ENCODE data around the gene BRPF3. TPM values are rescaled to one million over a fixed set of nuclear protein-coding genes. Genes with fewer than 3 reads are reported as not detected.

Gene BRPF3
- total RNA-seq, 2 experiments from 2014 or later: 15.1 to 20.9 TPM

DNA sequence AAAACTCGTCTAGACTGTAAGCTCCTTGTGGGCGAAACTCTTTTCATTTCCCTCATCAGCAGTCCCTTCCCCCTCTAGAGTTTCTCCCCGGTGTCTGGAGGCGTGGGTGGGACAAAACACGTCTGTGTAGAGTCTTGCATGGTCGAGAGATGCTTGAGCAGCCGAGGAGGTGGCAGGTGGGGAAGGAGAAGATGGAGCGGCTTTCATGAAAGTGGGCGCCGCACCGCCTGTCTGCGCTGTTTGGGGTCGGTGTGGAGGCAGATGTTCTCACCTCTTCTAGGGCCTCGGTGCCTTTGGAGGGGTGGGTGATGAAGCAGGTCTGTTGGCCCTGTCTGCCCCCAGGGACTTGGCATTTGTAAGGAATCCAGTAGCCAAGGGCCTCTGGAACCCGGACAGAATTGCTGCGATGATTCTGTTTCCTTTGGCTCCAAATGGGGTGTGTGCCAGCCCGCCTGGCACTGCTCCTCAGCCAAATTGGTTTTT is 1.2 kb downstream of the BRPF3 start:
- ATAC-seq (no peak), DNase-seq (peak; percentile 35)
- Mint-ChIP-seq H3K4me1 (ENCODE audit: low read depth) (peaks cover 60% of the 10 kb centered on the region), H3K9me3 (peaks cover 3% of the 10 kb centered on the region), H3K27me3 (no peaks in the 10 kb centered on the region), H3K36me3 (ENCODE audit: low read depth) (peaks cover 35% of the 10 kb centered on the region), H3K4me3 (peak overlapping the region; percentile 87), H3K27ac (peak overlapping the region; percentile 94)
- TF ChIP-seq, protein P1, sequence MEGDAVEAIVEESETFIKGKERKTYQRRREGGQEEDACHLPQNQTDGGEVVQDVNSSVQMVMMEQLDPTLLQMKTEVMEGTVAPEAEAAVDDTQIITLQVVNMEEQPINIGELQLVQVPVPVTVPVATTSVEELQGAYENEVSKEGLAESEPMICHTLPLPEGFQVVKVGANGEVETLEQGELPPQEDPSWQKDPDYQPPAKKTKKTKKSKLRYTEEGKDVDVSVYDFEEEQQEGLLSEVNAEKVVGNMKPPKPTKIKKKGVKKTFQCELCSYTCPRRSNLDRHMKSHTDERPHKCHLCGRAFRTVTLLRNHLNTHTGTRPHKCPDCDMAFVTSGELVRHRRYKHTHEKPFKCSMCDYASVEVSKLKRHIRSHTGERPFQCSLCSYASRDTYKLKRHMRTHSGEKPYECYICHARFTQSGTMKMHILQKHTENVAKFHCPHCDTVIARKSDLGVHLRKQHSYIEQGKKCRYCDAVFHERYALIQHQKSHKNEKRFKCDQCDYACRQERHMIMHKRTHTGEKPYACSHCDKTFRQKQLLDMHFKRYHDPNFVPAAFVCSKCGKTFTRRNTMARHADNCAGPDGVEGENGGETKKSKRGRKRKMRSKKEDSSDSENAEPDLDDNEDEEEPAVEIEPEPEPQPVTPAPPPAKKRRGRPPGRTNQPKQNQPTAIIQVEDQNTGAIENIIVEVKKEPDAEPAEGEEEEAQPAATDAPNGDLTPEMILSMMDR (IDR thresholded peaks at IDR 0.05): no peak
- intact Hi-C loops (cut with micrococcal nuclease): loop anchor here (2.0 to 5.0 kb wide), 3 partner anchors 67 to 170 kb away; partner anchors contain the start of genes MAPK13 and MAPK14
- CTCF ChIA-PET: interaction anchor here (0.7 to 2.2 kb wide), 5 partner anchors 26 to 163 kb away, joined by 3 to 10 read pairs (median 4); no protein-coding TSS in a partner anchor
- POLR2A ChIA-PET: interaction anchor here (0.5 to 4.3 kb wide), 6 partner anchors 9 to 324 kb away, joined by 3 to 25 read pairs (median 4); partner anchors contain the start of gene MAPK13

DNA sequence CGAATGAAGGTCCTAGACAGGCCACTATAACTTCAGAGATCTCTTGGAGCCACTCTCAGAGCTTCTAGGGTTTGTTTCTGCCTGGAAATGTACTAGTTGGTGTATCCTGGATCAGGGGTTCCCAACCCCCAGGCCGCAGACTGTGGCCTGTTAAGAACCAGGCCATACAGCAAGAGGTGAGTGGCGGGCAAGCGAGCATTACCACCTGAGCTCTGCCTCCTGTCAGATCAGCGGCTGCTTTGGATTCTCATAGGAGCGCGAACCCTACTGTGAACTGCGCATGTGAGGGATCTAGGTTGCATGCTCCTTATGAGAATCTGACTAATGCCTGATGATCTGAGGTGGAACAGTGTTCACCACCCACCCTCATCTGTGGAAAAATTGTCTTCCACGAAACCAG is 2.4 kb downstream of the BRPF3 start:
- intact Hi-C loops (cut with micrococcal nuclease): loop anchor here (5.0 kb wide), 2 partner anchors 77 to 172 kb away; partner anchors contain the start of gene MAPK14
- H3K9me3 Mint-ChIP-seq: peaks cover 3% of the 10 kb centered on the region
- H3K4me3 Mint-ChIP-seq: no peak overlapping the region
- H3K27me3 Mint-ChIP-seq: no peaks in the 10 kb centered on the region
- H3K36me3 Mint-ChIP-seq (ENCODE audit: low read depth): peaks cover 46% of the 10 kb centered on the region
- ChIA-PET POLR2A (interaction anchor here (4.3 kb wide), 1 partner anchor 68 kb away, joined by 25 read pairs; the partner anchor contains the start of gene MAPK13), CTCF (interaction anchor here (0.9 to 2.2 kb wide), 3 partner anchors 75 to 104 kb away, joined by 3 to 10 read pairs (median 4); no protein-coding TSS in a partner anchor)
- no peak overlapping the region for H3K27ac Mint-ChIP-seq
- ATAC-seq: no peak
- TF ChIP-seq, protein P1 (IDR thresholded peaks at IDR 0.05): no peak
- DNase-seq: no peak
- peaks cover 71% of the 10 kb centered on the region for H3K4me1 Mint-ChIP-seq (ENCODE audit: low read depth)

DNA sequence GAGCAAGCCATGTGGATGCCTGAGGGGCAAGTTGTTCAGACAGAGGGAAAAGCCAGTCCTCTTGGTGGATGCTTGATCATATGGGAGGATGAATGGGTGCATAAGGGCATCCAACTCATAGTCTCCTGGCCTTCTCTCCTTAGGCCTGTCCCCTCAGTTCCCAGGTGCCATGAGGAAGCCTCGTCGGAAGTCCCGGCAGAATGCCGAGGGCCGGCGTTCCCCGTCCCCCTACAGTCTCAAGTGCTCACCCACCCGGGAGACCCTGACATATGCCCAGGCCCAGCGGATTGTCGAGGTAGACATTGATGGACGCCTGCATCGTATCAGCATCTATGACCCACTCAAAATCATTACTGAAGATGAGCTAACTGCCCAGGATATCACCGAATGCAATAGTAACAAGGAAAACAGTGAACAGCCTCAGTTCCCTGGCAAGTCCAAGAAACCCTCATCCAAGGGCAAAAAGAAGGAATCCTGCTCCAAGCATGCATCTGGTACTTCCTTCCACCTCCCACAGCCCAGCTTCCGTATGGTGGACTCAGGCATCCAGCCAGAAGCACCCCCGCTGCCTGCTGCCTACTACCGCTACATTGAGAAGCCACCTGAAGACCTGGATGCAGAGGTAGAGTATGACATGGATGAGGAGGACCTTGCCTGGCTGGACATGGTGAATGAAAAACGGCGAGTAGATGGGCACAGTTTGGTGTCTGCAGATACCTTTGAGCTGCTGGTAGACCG is 3.8 kb downstream of the BRPF3 start:
- H3K27ac Mint-ChIP-seq: no peak overlapping the region
- no peak overlapping the region for H3K4me3 Mint-ChIP-seq
- ChIA-PET CTCF (interaction anchor here (1.3 kb wide), 1 partner anchor 102 kb away, joined by 4 read pairs; no protein-coding TSS in a partner anchor), POLR2A (interaction anchor here (4.3 kb wide), 1 partner anchor 69 kb away, joined by 25 read pairs; the partner anchor contains the start of gene MAPK13)
- peaks cover 3% of the 10 kb centered on the region for H3K9me3 Mint-ChIP-seq
- ATAC-seq (no peak), DNase-seq (no peak)
- H3K27me3 Mint-ChIP-seq: no peaks in the 10 kb centered on the region
- intact Hi-C loops (cut with micrococcal nuclease): no loop called here
- peaks cover 57% of the 10 kb centered on the region for H3K36me3 Mint-ChIP-seq (ENCODE audit: low read depth)
- TF ChIP-seq, protein P1 (IDR thresholded peaks at IDR 0.05): no peak
- peaks cover 76% of the 10 kb centered on the region for H3K4me1 Mint-ChIP-seq (ENCODE audit: low read depth)

DNA sequence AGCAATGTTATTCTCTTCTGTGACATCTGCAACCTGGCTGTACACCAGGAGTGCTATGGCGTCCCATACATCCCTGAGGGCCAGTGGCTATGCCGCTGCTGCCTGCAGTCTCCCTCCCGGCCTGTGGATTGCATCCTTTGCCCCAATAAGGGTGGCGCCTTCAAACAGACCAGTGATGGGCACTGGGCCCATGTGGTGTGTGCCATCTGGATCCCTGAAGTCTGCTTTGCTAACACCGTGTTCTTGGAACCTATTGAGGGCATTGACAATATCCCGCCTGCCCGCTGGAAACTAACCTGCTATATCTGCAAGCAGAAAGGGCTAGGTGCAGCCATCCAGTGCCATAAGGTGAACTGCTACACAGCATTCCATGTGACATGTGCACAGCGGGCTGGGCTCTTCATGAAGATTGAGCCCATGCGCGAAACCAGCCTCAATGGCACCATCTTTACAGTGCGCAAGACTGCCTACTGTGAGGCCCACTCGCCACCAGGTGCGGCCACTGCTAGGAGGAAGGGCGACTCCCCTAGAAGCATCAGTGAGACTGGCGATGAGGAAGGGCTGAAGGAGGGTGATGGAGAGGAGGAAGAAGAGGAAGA is 4.6 kb downstream of the BRPF3 start:
- ChIA-PET CTCF (no interaction called here), POLR2A (no interaction called here)
- ATAC-seq (no peak), DNase-seq (no peak)
- intact Hi-C loops (cut with micrococcal nuclease): no loop called here
- peaks cover 3% of the 10 kb centered on the region for H3K9me3 Mint-ChIP-seq
- H3K36me3 Mint-ChIP-seq (ENCODE audit: low read depth): peaks cover 65% of the 10 kb centered on the region
- no peak overlapping the region for H3K27ac Mint-ChIP-seq
- H3K27me3 Mint-ChIP-seq: no peaks in the 10 kb centered on the region
- peaks cover 72% of the 10 kb centered on the region for H3K4me1 Mint-ChIP-seq (ENCODE audit: low read depth)
- no peak overlapping the region for H3K4me3 Mint-ChIP-seq
- TF ChIP-seq, protein P1 (IDR thresholded peaks at IDR 0.05): no peak

All from activated CD8-positive, alpha-beta T cell treated with anti-CD3 and anti-CD28 coated beads for 36 hours (primary cell).